Endodermal cell (in vitro differentiated cells): ENCODE data around the gene CBLC. TPM values are rescaled to one million over a fixed set of nuclear protein-coding genes. Genes with fewer than 3 reads are reported as not detected.

Experiments
- DNase-seq: peaks from one replicate; pipeline ENCODE4 v3.0.0-alpha.2; 2017
- H3K27ac ChIP-seq: 2 replicates; pipeline ENCODE4 v1.5.1; 2013; ENCODE audit warnings: mild to moderate bottlenecking, low read depth, low read length, moderate library complexity
- H3K27me3 ChIP-seq: 2 replicates; pipeline ENCODE4 v1.6.1; 2013; ENCODE audit warnings: mild to moderate bottlenecking, low read length, moderate library complexity; ENCODE audit not compliant: insufficient read depth, control insufficient read depth, poor library complexity, severe bottlenecking
- H3K36me3 ChIP-seq: 2 replicates; pipeline ENCODE4 v1.7.0; 2013; ENCODE audit warnings: mild to moderate bottlenecking, low read length, moderate library complexity; ENCODE audit not compliant: control insufficient read depth, insufficient read depth
- H3K4me1 ChIP-seq: one replicate; pipeline ENCODE4 v1.7.0; 2013; ENCODE audit warnings: low read length; ENCODE audit not compliant: control insufficient read depth, insufficient read depth
- H3K4me3 ChIP-seq: 2 replicates; pipeline ENCODE4 v1.5.1; 2013; ENCODE audit warnings: mild to moderate bottlenecking, low read length, moderate library complexity
- H3K9ac ChIP-seq: 2 replicates; pipeline ENCODE4 v1.6.1; 2013; ENCODE audit warnings: mild to moderate bottlenecking, low read length, moderate library complexity; ENCODE audit not compliant: poor library complexity, severe bottlenecking; ENCODE audit errors: extremely low read depth
- H3K9me3 ChIP-seq: 2 replicates; pipeline ENCODE4 v1.6.1; 2013; ENCODE audit warnings: mild to moderate bottlenecking, low read length, moderate library complexity; ENCODE audit not compliant: control insufficient read depth
- H3K27ac Mint-ChIP-seq: 2 replicates; pipeline ENCODE4 v1.8.0; 2020; ENCODE audit warnings: mixed read lengths
- H3K27me3 Mint-ChIP-seq: 2 replicates; pipeline ENCODE4 v1.8.0; 2021; ENCODE audit warnings: mild to moderate bottlenecking, mixed read lengths; ENCODE audit not compliant: insufficient read depth
- H3K36me3 Mint-ChIP-seq: 2 replicates; pipeline ENCODE4 v1.8.0; 2020; ENCODE audit warnings: low read depth, mixed read lengths
- H3K4me1 Mint-ChIP-seq: 2 replicates; pipeline ENCODE4 v1.8.0; 2020; ENCODE audit warnings: mixed read lengths
- H3K4me3 Mint-ChIP-seq: 2 replicates; pipeline ENCODE4 v1.8.0; 2020; ENCODE audit warnings: mild to moderate bottlenecking, moderate library complexity, mixed read lengths
- H3K9me3 Mint-ChIP-seq: 2 replicates; pipeline ENCODE4 v1.8.0; 2020; ENCODE audit warnings: mild to moderate bottlenecking, mixed read lengths
- WGBS, 2 experiments: methylation state at CpG; one replicate each; pipeline versions ENCODE4 v1.1.5 to v1.1.7; 2013; ENCODE audit warnings: missing lambda C conversion rate in 2 of 2, mixed read lengths in 1 of 2; ENCODE audit not compliant: insufficient coverage in 1 of 2, insufficient read length in 1 of 2; 5-methylcytosine and 5-hydroxymethylcytosine counted together
- total RNA-seq, 2 donors: library from RNA; stranded (reverse); fragmentation: NEBNext Ultra II Directional in 1 of 2; extraction: Animal tissue kit (Norgen Biotek cat#: 25700) in 1 of 2; gene quantifications; 2 replicates in 1 of 2; 3 replicates in 1 of 2; pipeline ENCODE4 v1.2.1, GENCODE V29; 2021
- TF ChIP-seq, protein P1 (sequence below): fragments of 200-600 bp; sonication (generic); conservative IDR thresholded peaks from 2 replicates; pipeline ENCODE4 v1.5.0; 2021; ENCODE audit warnings: antibody characterized with exemption, mild to moderate bottlenecking

The CBLC gene
- total RNA-seq, 2 donors from 2014 or later = 6.6 to 15.5 TPM

DNA sequence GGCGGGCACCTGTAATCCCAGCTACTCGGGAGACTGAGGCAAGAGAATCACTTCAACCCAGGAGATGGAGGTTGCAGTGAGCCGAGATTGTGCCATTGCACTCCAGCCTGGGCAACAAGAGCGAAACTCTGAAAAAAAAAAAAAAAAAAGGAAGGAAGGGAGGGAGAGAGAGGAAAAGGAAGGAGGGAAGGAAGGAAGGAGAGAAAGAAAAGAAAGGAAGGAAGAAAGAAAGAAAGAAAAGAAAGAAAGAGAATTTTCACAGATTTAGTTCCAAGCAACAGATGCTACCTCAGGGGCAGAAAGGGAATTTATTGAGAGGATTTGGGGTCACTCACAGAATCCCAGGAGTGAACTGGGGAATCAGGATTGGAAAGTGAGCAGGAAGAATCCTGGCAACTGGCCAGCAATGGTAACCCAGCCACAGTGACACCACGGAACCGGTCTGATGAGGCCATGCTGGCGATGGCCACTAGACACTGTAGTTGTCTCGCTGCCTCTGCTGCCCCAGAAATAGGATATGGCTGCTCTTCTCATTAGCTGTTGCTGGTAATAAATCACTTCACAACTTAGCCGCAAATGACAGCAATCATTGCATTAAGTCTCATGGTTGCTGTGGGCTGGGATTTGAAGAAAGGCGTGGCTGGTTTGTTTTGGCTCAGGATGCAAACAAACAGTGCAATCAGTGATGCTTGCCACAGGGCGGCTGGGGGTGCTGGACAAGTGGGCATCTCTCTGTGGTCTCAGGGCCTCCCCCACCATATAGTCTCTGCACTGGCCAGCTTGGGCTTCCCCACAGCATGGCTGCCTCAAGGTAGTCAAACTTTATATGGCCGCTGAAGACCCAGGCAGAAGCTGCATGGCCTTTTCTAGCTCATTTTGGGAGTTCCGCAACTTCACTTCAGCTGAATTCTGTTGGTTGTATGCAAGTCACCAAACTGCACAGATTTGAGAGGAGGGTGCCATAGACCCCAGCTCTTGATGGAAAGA, 26.0 kb downstream of the CBLC start:
- Histone ChIP-seq H3K36me3 (no peaks in the 10 kb centered on the region), H3K9ac (no peak overlapping the region), H3K27me3 (no peaks in the 10 kb centered on the region), H3K27ac (no peak overlapping the region), H3K4me3 (no peak overlapping the region), H3K9me3 (no peaks in the 10 kb centered on the region), H3K4me1 (peaks cover 4% of the 10 kb centered on the region)
- Mint-ChIP-seq H3K4me1 (peaks cover 15% of the 10 kb centered on the region), H3K36me3 (peaks cover 2% of the 10 kb centered on the region), H3K4me3 (no peak overlapping the region), H3K9me3 (no peaks in the 10 kb centered on the region), H3K27ac (no peak overlapping the region), H3K27me3 (peaks cover 44% of the 10 kb centered on the region)
- TF ChIP-seq, protein P1, sequence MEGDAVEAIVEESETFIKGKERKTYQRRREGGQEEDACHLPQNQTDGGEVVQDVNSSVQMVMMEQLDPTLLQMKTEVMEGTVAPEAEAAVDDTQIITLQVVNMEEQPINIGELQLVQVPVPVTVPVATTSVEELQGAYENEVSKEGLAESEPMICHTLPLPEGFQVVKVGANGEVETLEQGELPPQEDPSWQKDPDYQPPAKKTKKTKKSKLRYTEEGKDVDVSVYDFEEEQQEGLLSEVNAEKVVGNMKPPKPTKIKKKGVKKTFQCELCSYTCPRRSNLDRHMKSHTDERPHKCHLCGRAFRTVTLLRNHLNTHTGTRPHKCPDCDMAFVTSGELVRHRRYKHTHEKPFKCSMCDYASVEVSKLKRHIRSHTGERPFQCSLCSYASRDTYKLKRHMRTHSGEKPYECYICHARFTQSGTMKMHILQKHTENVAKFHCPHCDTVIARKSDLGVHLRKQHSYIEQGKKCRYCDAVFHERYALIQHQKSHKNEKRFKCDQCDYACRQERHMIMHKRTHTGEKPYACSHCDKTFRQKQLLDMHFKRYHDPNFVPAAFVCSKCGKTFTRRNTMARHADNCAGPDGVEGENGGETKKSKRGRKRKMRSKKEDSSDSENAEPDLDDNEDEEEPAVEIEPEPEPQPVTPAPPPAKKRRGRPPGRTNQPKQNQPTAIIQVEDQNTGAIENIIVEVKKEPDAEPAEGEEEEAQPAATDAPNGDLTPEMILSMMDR = no peak
- no peak for DNase-seq
- 92 to 93% methylated on average over 10 to 13 of the region's 13 CpGs for WGBS, 2 experiments

GRCh38 chr19:44806291-44806690, 28.6 kb downstream of the CBLC start:
- no peak overlapping the region for H3K4me3 Mint-ChIP-seq
- TF ChIP-seq, protein P1 = no peak
- no peaks in the 10 kb centered on the region for H3K27me3 ChIP-seq
- DNase-seq = no peak
- H3K27ac ChIP-seq = no peak overlapping the region
- H3K27me3 Mint-ChIP-seq = peaks cover 51% of the 10 kb centered on the region
- H3K4me1 ChIP-seq = peaks cover 4% of the 10 kb centered on the region
- H3K36me3 ChIP-seq = no peaks in the 10 kb centered on the region
- no peaks in the 10 kb centered on the region for H3K36me3 Mint-ChIP-seq
- no peak overlapping the region for H3K9ac ChIP-seq
- no peak overlapping the region for H3K4me3 ChIP-seq
- no peaks in the 10 kb centered on the region for H3K9me3 ChIP-seq
- peaks cover 12% of the 10 kb centered on the region for H3K4me1 Mint-ChIP-seq
- H3K9me3 Mint-ChIP-seq = no peaks in the 10 kb centered on the region
- no peak overlapping the region for H3K27ac Mint-ChIP-seq
- WGBS, 2 experiments = 82 to 88% methylated on average over 6 to 7 of the region's 7 CpGs

DNA sequence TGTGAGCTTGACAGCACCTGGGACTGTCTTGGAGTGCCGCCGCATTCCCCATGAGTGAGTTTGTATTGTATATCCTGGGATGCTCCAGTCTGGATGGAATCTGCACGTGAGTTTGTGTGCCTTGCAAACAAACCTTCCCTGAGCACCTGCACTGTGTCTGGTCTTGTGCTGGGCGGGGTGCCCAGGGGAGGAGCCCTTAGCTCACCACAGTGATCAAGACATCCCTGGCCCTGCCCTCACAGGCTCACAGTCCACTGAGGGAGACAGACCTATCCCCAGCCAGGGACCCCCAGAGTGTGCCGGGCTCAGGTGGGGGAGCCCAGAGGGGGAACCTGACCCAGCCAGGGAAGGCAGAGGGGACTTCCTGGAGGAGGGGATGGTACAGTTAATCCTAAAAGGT, 29.5 kb downstream of the CBLC start:
- Histone ChIP-seq H3K9me3 (no peaks in the 10 kb centered on the region), H3K27me3 (no peaks in the 10 kb centered on the region), H3K27ac (no peak overlapping the region), H3K4me3 (no peak overlapping the region), H3K36me3 (no peaks in the 10 kb centered on the region), H3K4me1 (peaks cover 4% of the 10 kb centered on the region), H3K9ac (no peak overlapping the region)
- H3K27ac Mint-ChIP-seq = no peak overlapping the region
- no peak overlapping the region for H3K4me3 Mint-ChIP-seq
- 80 to 86% methylated on average over 2 to 5 of the region's 5 CpGs for WGBS, 2 experiments
- peaks cover 3% of the 10 kb centered on the region for H3K36me3 Mint-ChIP-seq
- no peak for DNase-seq
- no peaks in the 10 kb centered on the region for H3K9me3 Mint-ChIP-seq
- peaks cover 12% of the 10 kb centered on the region for H3K4me1 Mint-ChIP-seq
- H3K27me3 Mint-ChIP-seq = peaks cover 51% of the 10 kb centered on the region
- TF ChIP-seq, protein P1 = no peak
